NB4 (cell line): ENCODE data around the gene TXNRD3.

ENCODE experiments used
- DNase-seq: peaks from one replicate; pipeline ENCODE4 v3.0.0; 2010; ENCODE audit warnings: low read depth
- H3K4me3 ChIP-seq: one replicate; pipeline ENCODE4 v1.5.1; 2011; ENCODE audit warnings: mild to moderate bottlenecking, low read depth, low read length, moderate library complexity
- CTCF ChIP-seq: IDR thresholded peaks from one replicate; pipeline ENCODE4 v1.5.1; 2012; ENCODE audit warnings: low read depth, low read length
- MAX ChIP-seq: IDR thresholded peaks from 2 replicates; pipeline ENCODE4 v1.6.1; 2011; ENCODE audit warnings: low read depth, low read length
- MYC ChIP-seq: IDR thresholded peaks from 2 replicates; pipeline ENCODE4 v1.6.1; 2011; ENCODE audit warnings: low read depth, low read length
- POLR2A ChIP-seq: IDR thresholded peaks from 2 replicates; pipeline ENCODE4 v1.6.1; 2011; ENCODE audit warnings: mild to moderate bottlenecking; ENCODE audit not compliant: insufficient read length; ENCODE audit errors: extremely low read depth

The TXNRD3 gene

GRCh38 chr3:126654571-126655383 is at the start of gene TXNRD3:
Gene TXNRD3, minus strand, starts transcription at chr3:126655124.
- H3K4me3 ChIP-seq, result peak within 1 kb of the TSS; percentile 62
- peak; percentile 74 for DNase-seq
- TF ChIP-seq POLR2A (peak; percentile 54), MYC (no peak)

GRCh38 chr3:126703512-126704493 is 48.9 kb upstream of the TXNRD3 start, which contains the start of gene CHCHD6:
Gene CHCHD6, plus strand, starts transcription at chr3:126704240. Its CDS starts 73 bp downstream, at chr3:126704313.
- TF ChIP-seq MYC, result peak; percentile 73
- peak; percentile 71 for TF ChIP-seq MAX
- TF ChIP-seq POLR2A, result peak; percentile 32
- peak; percentile 7 for TF ChIP-seq CTCF
- H3K4me3 ChIP-seq, result peak within 1 kb of the TSS; percentile 64
- DNase-seq, result peak; percentile 96

- TF ChIP-seq CTCF (no peak), MYC (no peak), POLR2A (no peak), MAX (no peak)
- no peak overlapping the region for H3K4me3 ChIP-seq
- DNase-seq, result no peak
Measured at GRCh38 chr3:126699011-126699410, 44.1 kb upstream of the TXNRD3 start.

GRCh38 chr3:126696701-126697267 is 41.9 kb upstream of the TXNRD3 start:
- DNase-seq, result no peak
- no peak for TF ChIP-seq MYC
- no peak for TF ChIP-seq POLR2A
- no peak for TF ChIP-seq CTCF
- TF ChIP-seq MAX, result no peak
- H3K4me3 ChIP-seq, result no peak overlapping the region

- TF ChIP-seq POLR2A (no peak), CTCF (no peak), MAX (no peak), MYC (no peak)
Measured at GRCh38 chr3:126693921-126694320, 39.0 kb upstream of the TXNRD3 start.

GRCh38 chr3:126692858-126693257 is 37.9 kb upstream of the TXNRD3 start:
- no peak overlapping the region for H3K4me3 ChIP-seq
- DNase-seq, result no peak
- TF ChIP-seq MAX (no peak), MYC (no peak), POLR2A (no peak), CTCF (no peak)

More at GRCh38 chr3:126693921-126694320, 39.0 kb upstream of the TXNRD3 start:
- no peak overlapping the region for H3K4me3 ChIP-seq
- no peak for DNase-seq
